GM12873 (cell line): Measurements from ENCODE around the gene SETBP1.

Experiments used
- TF ChIP-seq, protein P1 (sequence below): IDR thresholded peaks from 2 replicates; pipeline ENCODE4 v1.5.1; 2012; ENCODE audit warnings: low read depth, mild to moderate bottlenecking, moderate library complexity, low read length, control low read depth; ENCODE audit not compliant: insufficient read depth; ENCODE audit errors: missing control alignments

Gene SETBP1

DNA sequence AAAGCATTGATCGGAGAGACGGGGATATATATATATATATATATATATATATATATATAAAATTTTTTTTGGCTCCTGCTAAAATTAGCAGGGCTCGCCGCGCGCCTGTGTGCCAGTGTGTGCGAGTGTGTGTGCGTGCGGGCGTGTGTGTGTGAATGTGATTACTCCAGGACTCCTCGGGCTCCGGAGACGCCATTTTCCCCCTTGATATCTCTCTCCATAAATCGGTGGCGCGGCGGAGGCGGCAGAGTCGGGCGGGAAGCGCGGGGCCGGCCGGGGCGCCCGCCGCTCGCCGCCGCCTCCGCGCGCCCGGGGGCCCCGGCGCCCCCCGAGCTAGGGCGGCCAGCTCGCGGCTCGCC is 795 bp upstream of the SETBP1 start:
- TF ChIP-seq, protein P1, sequence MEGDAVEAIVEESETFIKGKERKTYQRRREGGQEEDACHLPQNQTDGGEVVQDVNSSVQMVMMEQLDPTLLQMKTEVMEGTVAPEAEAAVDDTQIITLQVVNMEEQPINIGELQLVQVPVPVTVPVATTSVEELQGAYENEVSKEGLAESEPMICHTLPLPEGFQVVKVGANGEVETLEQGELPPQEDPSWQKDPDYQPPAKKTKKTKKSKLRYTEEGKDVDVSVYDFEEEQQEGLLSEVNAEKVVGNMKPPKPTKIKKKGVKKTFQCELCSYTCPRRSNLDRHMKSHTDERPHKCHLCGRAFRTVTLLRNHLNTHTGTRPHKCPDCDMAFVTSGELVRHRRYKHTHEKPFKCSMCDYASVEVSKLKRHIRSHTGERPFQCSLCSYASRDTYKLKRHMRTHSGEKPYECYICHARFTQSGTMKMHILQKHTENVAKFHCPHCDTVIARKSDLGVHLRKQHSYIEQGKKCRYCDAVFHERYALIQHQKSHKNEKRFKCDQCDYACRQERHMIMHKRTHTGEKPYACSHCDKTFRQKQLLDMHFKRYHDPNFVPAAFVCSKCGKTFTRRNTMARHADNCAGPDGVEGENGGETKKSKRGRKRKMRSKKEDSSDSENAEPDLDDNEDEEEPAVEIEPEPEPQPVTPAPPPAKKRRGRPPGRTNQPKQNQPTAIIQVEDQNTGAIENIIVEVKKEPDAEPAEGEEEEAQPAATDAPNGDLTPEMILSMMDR = no peak

DNA sequence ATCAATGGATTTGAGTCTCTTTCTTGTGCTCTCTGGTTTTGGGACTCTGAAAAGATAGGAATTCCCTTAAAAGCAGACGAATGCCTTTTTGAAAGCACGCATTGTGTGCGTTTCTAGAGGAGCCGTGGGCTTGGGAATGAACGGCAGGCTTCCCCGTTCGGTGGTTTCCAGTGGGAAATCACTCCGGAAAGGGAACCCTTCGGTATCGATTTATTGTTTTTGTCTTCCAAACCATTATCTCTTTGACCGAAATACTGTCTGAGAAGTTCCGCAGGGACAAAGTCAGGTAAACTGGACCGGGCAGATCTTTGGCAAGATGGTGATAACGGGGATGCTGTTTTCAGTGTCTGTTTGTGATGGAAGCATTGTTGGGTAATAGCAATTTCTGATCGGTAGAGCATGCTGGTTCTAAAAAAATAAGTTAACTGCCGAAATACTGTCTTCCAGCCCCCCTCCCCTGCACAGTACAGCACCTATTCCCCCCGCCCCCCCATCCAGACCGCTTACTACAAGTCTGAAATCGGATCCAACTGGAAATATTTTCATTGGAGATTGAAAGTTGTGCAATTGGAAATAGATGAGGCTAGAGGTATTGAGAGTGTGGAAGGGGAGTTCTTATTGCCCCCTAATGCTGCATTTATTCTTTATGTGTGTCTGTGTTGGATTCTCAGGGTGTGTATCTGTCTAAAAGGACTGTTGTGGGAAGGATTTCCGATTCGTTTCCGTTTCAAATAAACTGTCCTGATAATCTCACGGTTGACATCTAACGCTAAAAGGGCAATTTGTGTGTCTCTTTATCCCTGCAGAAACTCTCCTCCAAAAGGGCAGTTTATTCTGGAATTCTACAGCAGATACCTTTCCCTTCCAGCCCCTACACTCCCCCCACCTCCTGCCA is 635 bp downstream of the SETBP1 start:
- TF ChIP-seq, protein P1 = no peak

DNA sequence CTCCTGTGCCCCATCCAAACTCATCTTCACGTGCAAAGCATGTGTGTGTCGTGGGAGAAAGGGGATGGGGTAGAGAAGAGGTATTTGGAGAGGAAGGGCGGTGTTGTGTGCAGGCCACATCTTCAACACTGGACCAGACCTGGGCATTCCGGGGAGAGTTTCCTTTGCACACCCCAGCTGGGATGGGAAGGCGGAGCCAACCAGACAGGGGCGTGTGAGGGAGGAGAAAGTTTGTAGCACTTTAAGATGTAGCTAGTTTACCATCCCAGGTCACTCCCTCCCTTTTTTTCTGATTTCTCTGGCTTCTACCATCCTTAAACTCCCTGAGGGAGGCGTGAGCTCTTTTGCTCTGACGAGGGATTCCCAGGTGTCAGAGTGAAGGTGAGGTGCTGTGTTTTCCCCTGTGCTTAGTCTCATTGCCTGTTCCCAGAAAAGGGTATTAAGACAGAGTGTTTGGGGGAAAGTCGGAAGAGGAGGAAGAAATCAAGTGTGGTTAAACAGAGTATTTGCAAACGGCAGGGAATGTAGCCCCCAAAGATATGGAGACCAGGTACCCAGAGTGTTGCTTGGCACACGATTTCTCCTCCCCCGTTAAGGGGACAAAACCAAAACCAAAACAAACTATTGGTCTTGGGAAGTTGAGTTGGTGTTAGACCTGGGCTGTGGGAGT is 1.6 kb downstream of the SETBP1 start:
- TF ChIP-seq, protein P1 = no peak

DNA sequence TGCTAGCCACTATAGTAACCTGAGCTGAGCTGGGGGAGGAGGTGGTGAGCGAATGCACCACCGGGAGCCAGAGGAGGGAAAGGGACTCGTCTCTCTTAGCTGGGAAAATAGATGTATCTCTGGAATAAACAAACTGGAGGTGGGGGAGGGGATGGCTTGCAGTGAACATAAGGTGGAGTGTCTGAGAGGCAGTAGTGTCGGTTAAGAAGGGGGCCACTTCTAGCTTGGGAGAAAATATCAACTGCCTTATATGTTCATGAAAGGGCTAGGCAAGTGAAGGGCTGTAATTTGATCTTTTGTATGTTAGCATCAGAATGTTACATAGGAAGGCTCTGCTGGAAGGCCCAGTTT is 2.2 kb downstream of the SETBP1 start:
- TF ChIP-seq, protein P1 = no peak

DNA sequence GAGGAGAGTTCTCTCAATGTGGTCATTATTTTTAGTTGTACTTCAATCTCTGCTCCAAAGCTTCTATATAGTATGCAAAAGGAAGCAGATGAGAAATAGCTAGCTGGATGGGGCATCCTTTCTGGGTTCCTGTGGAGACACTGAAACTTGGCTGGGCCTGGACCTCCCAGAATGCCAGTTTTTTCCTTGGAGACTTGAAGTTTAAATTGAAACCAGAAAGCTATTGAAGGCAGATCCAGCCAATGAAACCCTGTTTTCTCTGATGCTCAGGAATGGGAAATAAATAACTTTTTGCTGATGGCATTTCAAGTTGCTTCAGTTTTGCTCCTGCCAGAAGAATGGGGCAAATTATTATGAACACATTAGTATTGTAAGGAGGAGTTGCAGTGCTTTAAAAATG is 2.9 kb downstream of the SETBP1 start:
- TF ChIP-seq, protein P1 = no peak

DNA sequence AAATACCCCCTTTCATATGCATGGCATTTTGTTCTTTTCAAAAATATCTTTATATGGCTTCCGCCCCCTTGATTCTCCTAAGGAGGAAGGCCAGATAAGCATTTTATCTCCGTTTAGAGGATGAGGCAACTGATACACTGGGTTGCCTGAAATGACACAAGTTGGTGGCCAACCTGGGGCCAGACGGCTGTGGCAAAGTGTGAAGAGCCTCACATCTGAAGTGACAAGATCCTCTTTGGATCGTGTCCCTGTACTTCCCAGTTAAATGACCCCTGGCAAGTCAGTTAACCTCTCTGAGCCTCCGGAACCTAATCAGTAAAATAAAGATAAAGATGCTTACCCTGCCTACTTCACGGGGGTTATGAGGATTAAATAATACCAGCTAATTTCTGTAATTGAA is 4.6 kb downstream of the SETBP1 start:
- TF ChIP-seq, protein P1 = no peak

DNA sequence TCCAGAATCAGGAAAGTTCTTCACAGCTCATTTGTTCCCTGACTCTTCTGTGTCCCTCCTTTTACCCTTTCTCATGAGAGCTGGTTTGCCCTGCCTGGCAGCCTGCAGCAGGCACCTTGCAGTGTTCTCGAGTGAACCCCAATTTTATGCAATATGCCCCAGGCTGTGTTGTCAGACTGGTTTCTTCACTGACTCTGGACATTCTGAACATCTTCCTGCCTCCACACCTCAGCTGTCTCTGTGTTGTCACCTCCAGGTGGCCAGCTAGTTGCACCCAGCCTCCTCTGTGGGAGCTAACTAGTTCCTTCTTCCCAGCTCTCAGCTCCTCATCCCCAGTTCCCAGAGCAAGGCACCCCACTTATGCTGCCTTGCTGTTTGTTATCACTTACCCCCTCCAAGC is 5.5 kb downstream of the SETBP1 start:
- TF ChIP-seq, protein P1 = no peak
